Body of pancreas (tissue), 4 donors: Measurements from ENCODE around the gene MYO10. TPM values are rescaled to one million over a fixed set of nuclear protein-coding genes. Genes with fewer than 3 reads are reported as not detected.
A peak's percentile ranks its signal among the peaks of the same experiment; 100 is the strongest.

Source experiments
- ATAC-seq: fragments of 150-250 bp; one replicate; pipeline ENCODE4 v1.9.1; 2016
- DNase-seq, 4 donors: peaks; one replicate each; pipeline ENCODE4 v3.0.0-alpha.2; 2019
- H3K27ac ChIP-seq, 4 donors: fragments of 200-600 bp; sonication (generic); 1 replicate in 3 of 4; 2 replicates in 1 of 4; pipeline versions ENCODE4 v1.5.1 to v1.6.1; 2016 to 2019; ENCODE audit warnings: mild to moderate bottlenecking in 1 of 4, mixed read lengths in 1 of 4, moderate library complexity in 1 of 4
- H3K27me3 ChIP-seq, 2 donors: fragments of 200-600 bp; sonication (generic); one replicate each; pipeline ENCODE4 v1.6.0; 2016; ENCODE audit warnings: mild to moderate bottlenecking in 1 of 2
- H3K36me3 ChIP-seq, 2 donors: fragments of 200-600 bp; sonication (generic); replicated peaks in 1 of 2; 2 replicates each; pipeline ENCODE4 v1.5.1; 2016; ENCODE audit warnings: low read depth in 2 of 2; ENCODE audit not compliant: insufficient read depth in 1 of 2
- H3K4me1 ChIP-seq: fragments of 200-600 bp; sonication (generic); one replicate; pipeline ENCODE4 v1.6.0; 2016
- H3K4me3 ChIP-seq, 2 donors: fragments of 200-600 bp; sonication (generic); 1 replicate in 1 of 2; 2 replicates in 1 of 2; pipeline ENCODE4 v1.5.1; 2016 to 2019
- H3K9me3 ChIP-seq, 3 donors: fragments of 200-600 bp; sonication (generic); 1 replicate in 2 of 3; 2 replicates in 1 of 3; pipeline ENCODE4 v1.5.1; 2016
- POLR2A ChIP-seq, 3 donors: fragments of 450-650 bp; IDR thresholded peaks; one replicate each; pipeline ENCODE4 v1.6.1; 2016; ENCODE audit warnings: antibody characterized with exemption in 3 of 3, mild to moderate bottlenecking in 2 of 3
- WGBS, 2 donors: methylation state at CpG; one replicate each; pipeline ENCODE4 v1.1.5; 2017; 5-methylcytosine and 5-hydroxymethylcytosine counted together
- intact Hi-C: fragments of 100-400 bp; cut with DNase I; formaldehyde crosslinking; loops from one replicate; pipeline ENCODE4 v1.15.1; 2023
- total RNA-seq, 2 donors: library from RNA; depleted of rRNA; stranded (reverse); fragments of >200 nt; gene quantifications; one replicate each; pipeline ENCODE4 v1.1.0, GENCODE V29; 2016
- TF ChIP-seq, protein P1 (sequence below), 7 experiments: fragments of 450-650 bp in 4 of 7; fragments of 200-600 bp in 3 of 7; sonication (generic) in 3 of 7; IDR thresholded peaks; one replicate each; pipeline ENCODE4 v1.5.1; 2016 to 2019; ENCODE audit warnings: antibody characterized with exemption in 7 of 7

MYO10 gene
- total RNA-seq, 2 donors from 2014 or later: 35.8 to 162 TPM

GRCh38 chr5:16936989-16937438 is 926 bp upstream of the MYO10 start:
- no peaks in the 10 kb centered on the region for H3K27me3 ChIP-seq
- peak; percentile 63 for ATAC-seq

DNA sequence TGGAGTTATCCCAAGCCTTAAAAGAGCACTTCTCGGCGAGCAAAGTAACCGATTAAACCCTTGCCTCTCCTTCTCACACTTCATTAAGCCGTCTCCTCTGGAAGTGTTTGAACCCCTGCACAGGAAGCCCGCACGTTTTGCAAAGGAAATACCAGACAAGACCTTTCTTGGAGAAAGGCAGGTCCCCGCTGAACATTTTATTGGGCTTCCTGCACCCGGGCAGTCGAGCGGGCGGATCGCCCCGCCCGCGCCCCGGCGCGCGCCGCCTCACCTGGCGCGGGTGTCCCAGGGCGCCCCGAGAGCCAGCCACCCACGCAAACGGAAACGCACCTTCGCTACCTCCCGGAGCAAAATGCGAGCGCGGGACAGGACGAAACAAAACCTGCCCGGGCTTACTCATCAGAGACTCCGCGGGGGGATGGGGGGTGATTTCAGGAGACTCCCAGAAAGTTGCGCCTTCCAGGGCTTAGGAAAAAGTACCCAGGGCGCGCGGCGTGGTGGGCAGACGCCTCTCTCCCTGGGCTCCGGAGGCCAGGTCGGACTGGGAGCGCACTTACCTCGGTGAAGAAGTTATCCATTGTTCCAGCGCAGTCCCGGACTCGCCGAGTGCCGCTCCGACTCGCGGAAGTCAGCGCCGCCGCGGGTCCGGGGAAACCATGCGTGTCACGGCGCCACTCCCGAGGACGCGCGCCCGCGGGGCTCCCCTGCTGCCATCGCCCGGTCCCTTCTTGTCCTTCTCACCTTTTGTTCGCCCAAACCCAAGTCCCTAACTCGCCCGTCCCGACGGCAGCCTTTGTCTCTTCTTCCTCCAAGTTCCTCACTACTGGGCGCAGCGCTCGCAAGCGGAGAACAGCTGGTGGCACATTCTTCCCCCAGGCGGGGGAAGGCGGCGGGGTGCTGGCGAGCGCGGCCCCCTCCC is 598 bp downstream of the MYO10 start:
- no peaks in the 10 kb centered on the region for H3K9me3 ChIP-seq
- peak overlapping the region; percentile 63 to 96 for H3K4me3 ChIP-seq
- 0 to 1% methylated on average over 13 to 83 of the region's 85 CpGs for WGBS, 2 donors
- no peaks in the 10 kb centered on the region for H3K27me3 ChIP-seq
- no peaks in the 10 kb centered on the region for H3K36me3 ChIP-seq
- peak overlapping the region; percentile 91 to 99 (median 94) for H3K27ac ChIP-seq
- TF ChIP-seq, protein P1, sequence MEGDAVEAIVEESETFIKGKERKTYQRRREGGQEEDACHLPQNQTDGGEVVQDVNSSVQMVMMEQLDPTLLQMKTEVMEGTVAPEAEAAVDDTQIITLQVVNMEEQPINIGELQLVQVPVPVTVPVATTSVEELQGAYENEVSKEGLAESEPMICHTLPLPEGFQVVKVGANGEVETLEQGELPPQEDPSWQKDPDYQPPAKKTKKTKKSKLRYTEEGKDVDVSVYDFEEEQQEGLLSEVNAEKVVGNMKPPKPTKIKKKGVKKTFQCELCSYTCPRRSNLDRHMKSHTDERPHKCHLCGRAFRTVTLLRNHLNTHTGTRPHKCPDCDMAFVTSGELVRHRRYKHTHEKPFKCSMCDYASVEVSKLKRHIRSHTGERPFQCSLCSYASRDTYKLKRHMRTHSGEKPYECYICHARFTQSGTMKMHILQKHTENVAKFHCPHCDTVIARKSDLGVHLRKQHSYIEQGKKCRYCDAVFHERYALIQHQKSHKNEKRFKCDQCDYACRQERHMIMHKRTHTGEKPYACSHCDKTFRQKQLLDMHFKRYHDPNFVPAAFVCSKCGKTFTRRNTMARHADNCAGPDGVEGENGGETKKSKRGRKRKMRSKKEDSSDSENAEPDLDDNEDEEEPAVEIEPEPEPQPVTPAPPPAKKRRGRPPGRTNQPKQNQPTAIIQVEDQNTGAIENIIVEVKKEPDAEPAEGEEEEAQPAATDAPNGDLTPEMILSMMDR (IDR thresholded peaks at IDR 0.05): peak in 1 of 7 experiments; percentile 10
- TF ChIP-seq POLR2A (IDR thresholded peaks at IDR 0.05): no peak
- intact Hi-C loops: no loop called here
- ATAC-seq: peak; percentile 36
- peak; percentile 57 to 67 (median 66) for DNase-seq
- peaks cover 39% of the 10 kb centered on the region for H3K4me1 ChIP-seq

More at GRCh38 chr5:16936989-16937438, 926 bp upstream of the MYO10 start:
- WGBS, 2 donors: 7 to 8% methylated on average over 11 of the region's 11 CpGs
- Histone ChIP-seq H3K4me3 (no peak overlapping the region), H3K4me1 (peaks cover 24% of the 10 kb centered on the region), H3K36me3 (no peaks in the 10 kb centered on the region), H3K9me3 (no peaks in the 10 kb centered on the region), H3K27ac (peak overlapping the region; percentile 91 to 99 (median 94))
- TF ChIP-seq, protein P1 (IDR thresholded peaks at IDR 0.05): no peak
- peak in 1 of 3 donors; percentile 31 for TF ChIP-seq POLR2A (IDR thresholded peaks at IDR 0.05)
- peak; percentile 74 to 87 (median 84) for DNase-seq
- intact Hi-C loops: no loop called here

- no peaks in the 10 kb centered on the region for H3K9me3 ChIP-seq
- TF ChIP-seq, protein P1 (IDR thresholded peaks at IDR 0.05): no peak
- no peak for ATAC-seq
- peaks cover 46% of the 10 kb centered on the region for H3K4me1 ChIP-seq
- intact Hi-C loops: no loop called here
- DNase-seq: no peak
- peak overlapping the region; percentile 91 to 99 (median 94) for H3K27ac ChIP-seq
- H3K27me3 ChIP-seq: no peaks in the 10 kb centered on the region
- no peaks in the 10 kb centered on the region for H3K36me3 ChIP-seq
- peak overlapping the region; percentile 63 to 96 for H3K4me3 ChIP-seq
- WGBS, 2 donors: 0 to 1% methylated on average over 6 of the region's 6 CpGs
Observed at GRCh38 chr5:16934677-16935153, 1.4 kb downstream of the MYO10 start.

DNA sequence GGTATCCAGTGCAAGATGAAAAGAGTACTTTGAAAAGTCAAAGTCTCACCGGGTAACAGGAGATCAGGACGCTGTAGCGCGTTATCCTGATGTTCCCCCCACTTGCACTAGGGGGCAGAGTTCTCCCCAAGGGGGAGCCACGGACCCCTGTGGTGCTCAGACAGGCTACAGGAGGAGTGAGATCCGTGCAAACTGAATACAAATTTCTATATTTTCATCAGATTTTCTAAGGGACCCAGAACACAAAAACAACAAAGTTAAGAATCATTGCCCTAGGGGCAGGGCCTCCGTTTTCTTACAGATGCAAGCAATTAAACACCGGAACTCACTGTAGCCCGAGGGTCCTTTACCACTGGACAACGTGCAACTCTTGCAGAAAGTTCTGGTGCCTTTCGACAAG is 2.0 kb downstream of the MYO10 start:
- Histone ChIP-seq H3K9me3 (no peaks in the 10 kb centered on the region), H3K4me1 (peaks cover 46% of the 10 kb centered on the region), H3K27me3 (no peaks in the 10 kb centered on the region), H3K4me3 (peak overlapping the region in 1 of 2 donors; percentile 96), H3K27ac (peak overlapping the region in 2 of 4 donors; percentile 91 to 99), H3K36me3 (no peaks in the 10 kb centered on the region)
- peak; percentile 62 to 78 (median 67) for DNase-seq
- intact Hi-C loops: no loop called here
- ATAC-seq: peak; percentile 25
- WGBS, 2 donors: 0 to 3% methylated on average over 11 of the region's 11 CpGs
- TF ChIP-seq, protein P1 (IDR thresholded peaks at IDR 0.05): peak; percentile 68 to 88 (median 80)
- TF ChIP-seq POLR2A (IDR thresholded peaks at IDR 0.05): no peak
